GM12864 (cell line): Measurements from ENCODE around the gene NTRK3.

Source experiments
- DNase-seq: peaks from one replicate; pipeline ENCODE4 v3.0.0-alpha.2; 2011; ENCODE audit warnings: low read depth
- H3K4me3 ChIP-seq: 2 replicates; pipeline ENCODE4 v1.5.1; 2011; ENCODE audit warnings: mild to moderate bottlenecking, low read depth, low read length, control low read depth
- TF ChIP-seq, protein P1 (sequence below): IDR thresholded peaks from 2 replicates; pipeline ENCODE4 v1.5.1; 2011; ENCODE audit warnings: low read depth, mild to moderate bottlenecking, moderate library complexity, low read length, control low read depth, inconsistent platforms; ENCODE audit errors: missing control alignments

Gene NTRK3

DNA sequence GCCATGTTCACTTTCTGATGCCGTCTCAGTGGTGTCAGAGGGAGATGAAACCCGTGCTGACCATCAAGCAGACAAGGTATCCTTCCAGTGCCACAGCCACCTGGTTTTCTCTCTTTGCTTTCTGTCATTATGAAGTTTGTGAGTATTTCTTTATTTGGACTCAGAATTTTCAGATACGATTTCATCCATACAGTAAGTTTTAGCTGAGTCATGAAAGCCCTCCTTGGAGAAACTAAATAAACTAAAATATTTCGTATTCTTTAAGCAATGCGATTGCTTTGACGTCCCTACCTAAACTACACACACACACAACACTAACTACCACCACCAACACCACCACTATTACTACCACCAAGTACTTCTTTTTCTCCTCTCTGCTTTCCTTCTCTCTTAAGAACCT is 350.1 kb downstream of the NTRK3 start:
- no peak overlapping the region for H3K4me3 ChIP-seq
- DNase-seq = no peak
- TF ChIP-seq, protein P1, sequence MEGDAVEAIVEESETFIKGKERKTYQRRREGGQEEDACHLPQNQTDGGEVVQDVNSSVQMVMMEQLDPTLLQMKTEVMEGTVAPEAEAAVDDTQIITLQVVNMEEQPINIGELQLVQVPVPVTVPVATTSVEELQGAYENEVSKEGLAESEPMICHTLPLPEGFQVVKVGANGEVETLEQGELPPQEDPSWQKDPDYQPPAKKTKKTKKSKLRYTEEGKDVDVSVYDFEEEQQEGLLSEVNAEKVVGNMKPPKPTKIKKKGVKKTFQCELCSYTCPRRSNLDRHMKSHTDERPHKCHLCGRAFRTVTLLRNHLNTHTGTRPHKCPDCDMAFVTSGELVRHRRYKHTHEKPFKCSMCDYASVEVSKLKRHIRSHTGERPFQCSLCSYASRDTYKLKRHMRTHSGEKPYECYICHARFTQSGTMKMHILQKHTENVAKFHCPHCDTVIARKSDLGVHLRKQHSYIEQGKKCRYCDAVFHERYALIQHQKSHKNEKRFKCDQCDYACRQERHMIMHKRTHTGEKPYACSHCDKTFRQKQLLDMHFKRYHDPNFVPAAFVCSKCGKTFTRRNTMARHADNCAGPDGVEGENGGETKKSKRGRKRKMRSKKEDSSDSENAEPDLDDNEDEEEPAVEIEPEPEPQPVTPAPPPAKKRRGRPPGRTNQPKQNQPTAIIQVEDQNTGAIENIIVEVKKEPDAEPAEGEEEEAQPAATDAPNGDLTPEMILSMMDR = no peak

DNA sequence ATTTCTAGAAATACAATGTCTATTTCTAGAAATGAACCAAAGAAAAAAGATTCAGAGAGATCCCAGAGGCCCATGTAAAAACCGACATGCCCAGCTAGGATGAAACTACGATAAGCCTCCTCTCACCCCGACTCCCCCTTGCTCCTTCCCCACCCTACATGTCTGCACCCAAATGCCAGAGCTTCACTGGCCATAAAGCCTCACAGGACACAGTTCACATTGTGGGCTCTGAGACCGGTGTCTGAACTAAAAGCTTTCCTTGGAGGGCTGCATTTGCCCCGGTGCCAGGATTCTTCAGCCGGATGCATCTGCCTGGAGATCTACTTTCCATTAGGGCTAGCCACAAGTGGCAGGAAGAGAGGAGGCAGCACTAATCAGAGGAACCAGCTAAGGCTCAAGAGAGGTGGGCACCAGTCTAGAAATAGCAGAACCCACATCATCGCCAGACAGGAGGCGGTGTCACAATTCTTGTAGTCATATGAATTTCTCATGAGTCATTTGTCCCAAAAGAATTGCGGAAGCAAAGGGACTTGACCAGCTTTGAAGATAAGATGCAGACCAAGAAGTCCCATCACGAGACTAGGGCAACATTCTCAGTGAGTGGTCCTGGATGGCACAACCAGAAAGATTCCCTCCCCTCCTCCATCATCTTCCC is 353.6 kb downstream of the NTRK3 start:
- TF ChIP-seq, protein P1 = no peak
- no peak for DNase-seq
- H3K4me3 ChIP-seq = no peak overlapping the region

DNA sequence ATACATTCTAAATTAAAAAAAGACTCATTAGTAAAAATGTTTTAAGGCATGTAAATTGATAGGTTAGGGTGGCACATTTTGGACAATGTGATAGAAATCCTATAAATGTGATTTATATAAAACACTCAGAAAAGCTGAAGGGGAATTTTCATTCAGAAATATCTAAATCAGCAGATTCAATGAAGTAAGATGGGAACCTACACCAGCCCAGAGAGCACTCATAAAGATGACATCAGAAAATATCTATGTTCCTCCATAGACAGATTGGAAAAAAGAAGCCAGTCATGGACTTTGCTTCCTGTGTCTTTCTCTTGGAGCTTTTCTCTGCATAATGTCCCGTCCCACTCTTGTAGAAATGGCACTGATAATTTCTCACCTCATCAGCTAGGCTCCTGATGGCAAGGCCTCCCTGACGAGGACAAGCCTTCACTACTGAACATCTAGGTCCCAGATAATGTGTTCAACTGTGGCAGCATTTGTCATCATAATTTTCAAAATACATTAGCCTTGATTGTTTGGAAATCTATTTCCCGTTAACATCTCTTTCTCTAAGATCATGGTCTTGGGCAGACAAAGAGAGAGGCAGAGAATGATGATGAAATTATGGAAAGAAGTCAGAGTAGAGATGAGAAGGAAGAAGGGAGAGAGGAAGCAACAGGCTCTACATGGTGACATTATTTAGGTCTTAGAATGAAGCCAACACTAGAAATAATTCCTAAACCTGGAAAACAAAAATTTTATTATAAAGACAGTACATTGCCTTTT is 354.4 kb downstream of the NTRK3 start:
- DNase-seq = no peak
- TF ChIP-seq, protein P1 = no peak
- H3K4me3 ChIP-seq = no peak overlapping the region

DNA sequence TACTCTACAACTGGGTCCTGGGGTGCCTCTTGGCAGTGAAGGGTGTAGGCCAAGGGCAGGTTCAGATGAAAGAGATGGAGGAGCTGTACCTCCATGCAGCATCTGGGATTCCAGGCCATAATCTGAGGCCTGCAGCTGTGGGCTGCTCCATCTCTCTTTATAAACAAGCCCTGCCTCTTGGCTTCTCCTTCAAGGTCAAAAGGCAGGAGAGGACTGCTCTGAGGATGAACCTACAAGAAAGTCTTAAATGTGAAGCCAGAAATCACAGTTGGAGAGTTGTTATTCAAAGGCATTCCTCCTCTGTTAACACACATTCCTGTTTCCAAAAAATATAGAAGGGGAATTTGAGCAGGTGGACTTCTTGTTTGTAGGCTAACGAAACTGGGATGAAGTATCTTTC is 355.5 kb downstream of the NTRK3 start:
- no peak for DNase-seq
- TF ChIP-seq, protein P1 = no peak
- H3K4me3 ChIP-seq = no peak overlapping the region

DNA sequence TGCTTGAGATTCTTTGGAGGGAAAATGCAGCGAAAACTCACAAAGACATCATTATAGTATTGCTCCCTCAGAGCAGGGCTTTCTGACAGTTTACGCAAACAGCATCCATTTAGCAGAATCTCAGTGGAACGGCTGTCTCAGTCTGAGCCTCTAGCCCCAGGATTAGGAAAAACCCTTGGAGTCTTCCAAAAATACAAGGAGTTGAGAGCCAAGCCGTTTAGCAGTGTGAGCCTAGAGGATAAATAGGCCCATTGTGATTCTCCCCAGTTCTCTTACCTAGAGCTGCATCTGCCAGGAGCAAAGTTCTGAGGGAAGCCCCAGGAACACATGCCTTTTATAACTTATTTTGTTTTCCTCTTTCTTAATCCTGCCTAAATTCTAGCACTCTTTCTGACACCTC is 359.6 kb downstream of the NTRK3 start:
- H3K4me3 ChIP-seq = no peak overlapping the region
- TF ChIP-seq, protein P1 = no peak
- no peak for DNase-seq

DNA sequence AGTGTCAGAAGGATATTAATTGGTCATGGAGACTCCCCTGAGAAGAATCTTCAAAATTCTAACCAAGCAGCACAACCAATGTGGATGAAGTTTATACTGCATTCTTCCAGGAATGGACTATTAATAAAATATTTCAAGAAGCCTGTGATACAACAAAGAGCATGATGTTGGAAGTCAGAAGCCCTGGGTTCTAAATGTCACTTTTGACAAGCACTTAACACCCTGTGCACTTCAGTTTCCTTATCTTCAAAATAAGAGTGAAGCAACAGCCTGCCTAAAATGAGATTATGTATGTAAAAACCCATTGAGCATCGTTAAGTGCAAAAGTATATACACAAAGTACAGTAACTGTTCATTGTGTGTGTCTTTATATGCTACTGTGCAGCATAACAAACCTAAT is 369.4 kb downstream of the NTRK3 start:
- H3K4me3 ChIP-seq = no peak overlapping the region
- TF ChIP-seq, protein P1 = no peak
- no peak for DNase-seq
